Endothelial cell (in vitro differentiated cells): Measurements from ENCODE around the gene UBASH3A. TPM values are rescaled to one million over a fixed set of nuclear protein-coding genes. Genes with fewer than 3 reads are reported as not detected.

Experiments used
- DNase-seq: peaks from one replicate; pipeline ENCODE4 v3.0.0; 2021; ENCODE audit warnings: low spot score
- H3K27ac Mint-ChIP-seq: one replicate; pipeline ENCODE4 v1.8.0; 2021; ENCODE audit warnings: mixed read lengths, inconsistent platforms; ENCODE audit not compliant: unreplicated experiment
- H3K27me3 Mint-ChIP-seq: one replicate; pipeline ENCODE4 v1.8.0; 2021; ENCODE audit warnings: mild to moderate bottlenecking, moderate library complexity, mixed read lengths, inconsistent platforms; ENCODE audit not compliant: unreplicated experiment
- H3K36me3 Mint-ChIP-seq: one replicate; pipeline ENCODE4 v1.8.0; 2021; ENCODE audit warnings: mild to moderate bottlenecking, low read depth, mixed read lengths, inconsistent platforms; ENCODE audit not compliant: unreplicated experiment
- H3K4me1 Mint-ChIP-seq: one replicate; pipeline ENCODE4 v1.8.0; 2021; ENCODE audit warnings: mild to moderate bottlenecking, mixed read lengths, inconsistent platforms; ENCODE audit not compliant: unreplicated experiment
- H3K4me3 Mint-ChIP-seq: one replicate; pipeline ENCODE4 v1.8.0; 2021; ENCODE audit warnings: mild to moderate bottlenecking, mixed read lengths, inconsistent platforms; ENCODE audit not compliant: unreplicated experiment
- H3K9me3 Mint-ChIP-seq: one replicate; pipeline ENCODE4 v1.8.0; 2021; ENCODE audit warnings: mixed read lengths, inconsistent platforms; ENCODE audit not compliant: unreplicated experiment
- total RNA-seq: library from RNA; stranded (reverse); fragmentation: NEBNext Ultra II Directional; extraction: Animal tissue kit (Norgen Biotek cat#: 25700); gene quantifications from one replicate; pipeline ENCODE4 v1.2.1, GENCODE V29; 2021; ENCODE audit not compliant: unreplicated experiment
- TF ChIP-seq, protein P1 (sequence below): fragments of 200-600 bp; sonication (generic); IDR thresholded peaks from one replicate; pipeline ENCODE4 v1.5.0; 2021; ENCODE audit warnings: antibody characterized with exemption; ENCODE audit not compliant: unreplicated experiment

The UBASH3A gene
- total RNA-seq, 1 donor from 2014 or later, result not detected

DNA sequence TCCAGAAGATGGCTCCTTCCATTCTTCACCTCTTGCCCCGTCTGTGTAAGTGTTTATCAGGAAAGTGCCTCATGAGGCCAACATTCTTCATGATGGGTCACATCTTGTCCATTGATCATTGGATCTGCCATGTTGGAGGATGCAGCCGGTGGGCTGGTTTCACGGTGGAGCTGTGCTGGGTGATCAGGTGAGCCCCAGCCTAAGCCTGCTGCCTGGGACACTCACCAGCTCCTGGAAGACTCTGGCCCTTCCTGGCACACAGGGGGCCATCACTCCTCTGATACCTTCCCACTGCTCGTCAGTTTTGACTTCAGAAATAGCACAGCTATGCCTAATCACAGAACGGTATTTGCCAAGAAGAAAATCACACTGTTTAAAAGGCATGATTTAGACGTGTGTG lies 38.3 kb downstream of the UBASH3A start:
- H3K36me3 Mint-ChIP-seq, result peaks cover 4% of the 10 kb centered on the region
- no peak overlapping the region for H3K4me3 Mint-ChIP-seq
- H3K9me3 Mint-ChIP-seq, result no peaks in the 10 kb centered on the region
- DNase-seq, result no peak
- TF ChIP-seq, protein P1, sequence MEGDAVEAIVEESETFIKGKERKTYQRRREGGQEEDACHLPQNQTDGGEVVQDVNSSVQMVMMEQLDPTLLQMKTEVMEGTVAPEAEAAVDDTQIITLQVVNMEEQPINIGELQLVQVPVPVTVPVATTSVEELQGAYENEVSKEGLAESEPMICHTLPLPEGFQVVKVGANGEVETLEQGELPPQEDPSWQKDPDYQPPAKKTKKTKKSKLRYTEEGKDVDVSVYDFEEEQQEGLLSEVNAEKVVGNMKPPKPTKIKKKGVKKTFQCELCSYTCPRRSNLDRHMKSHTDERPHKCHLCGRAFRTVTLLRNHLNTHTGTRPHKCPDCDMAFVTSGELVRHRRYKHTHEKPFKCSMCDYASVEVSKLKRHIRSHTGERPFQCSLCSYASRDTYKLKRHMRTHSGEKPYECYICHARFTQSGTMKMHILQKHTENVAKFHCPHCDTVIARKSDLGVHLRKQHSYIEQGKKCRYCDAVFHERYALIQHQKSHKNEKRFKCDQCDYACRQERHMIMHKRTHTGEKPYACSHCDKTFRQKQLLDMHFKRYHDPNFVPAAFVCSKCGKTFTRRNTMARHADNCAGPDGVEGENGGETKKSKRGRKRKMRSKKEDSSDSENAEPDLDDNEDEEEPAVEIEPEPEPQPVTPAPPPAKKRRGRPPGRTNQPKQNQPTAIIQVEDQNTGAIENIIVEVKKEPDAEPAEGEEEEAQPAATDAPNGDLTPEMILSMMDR, result no peak
- no peak overlapping the region for H3K27ac Mint-ChIP-seq
- H3K4me1 Mint-ChIP-seq, result no peaks in the 10 kb centered on the region
- peaks cover 24% of the 10 kb centered on the region for H3K27me3 Mint-ChIP-seq

DNA sequence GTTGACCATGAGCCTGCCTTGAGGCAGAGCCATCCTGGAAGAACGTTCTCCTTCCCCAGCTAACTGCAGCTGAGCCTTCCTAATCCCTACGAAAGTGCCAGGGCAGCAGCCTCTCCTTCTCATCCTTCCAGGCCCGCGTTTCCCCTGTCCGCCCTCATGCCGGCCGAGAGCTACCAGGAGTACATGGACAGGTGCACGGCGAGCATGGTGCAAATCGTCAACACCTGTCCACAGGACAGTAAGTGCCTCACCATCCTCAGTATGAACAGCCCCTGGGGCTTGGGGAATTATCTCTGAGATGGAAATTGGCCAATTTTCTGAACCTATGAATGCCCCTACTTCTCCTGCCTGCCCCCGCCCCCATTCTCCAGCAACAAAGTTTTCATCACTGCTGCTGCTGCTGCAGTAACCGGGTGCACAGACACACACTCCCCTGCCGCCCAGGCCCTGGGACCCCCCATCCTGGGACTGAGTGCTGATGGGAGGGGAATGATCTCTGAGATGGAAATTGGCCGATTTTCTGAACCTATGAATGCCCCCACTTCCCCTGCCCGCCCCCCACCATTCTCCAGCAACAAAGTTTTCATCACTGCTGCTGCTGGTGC lies 39.6 kb downstream of the UBASH3A start:
- Mint-ChIP-seq H3K4me3 (no peak overlapping the region), H3K4me1 (no peaks in the 10 kb centered on the region), H3K27me3 (peaks cover 25% of the 10 kb centered on the region), H3K9me3 (no peaks in the 10 kb centered on the region), H3K27ac (no peak overlapping the region), H3K36me3 (peaks cover 4% of the 10 kb centered on the region)
- DNase-seq, result no peak
- TF ChIP-seq, protein P1, result no peak

DNA sequence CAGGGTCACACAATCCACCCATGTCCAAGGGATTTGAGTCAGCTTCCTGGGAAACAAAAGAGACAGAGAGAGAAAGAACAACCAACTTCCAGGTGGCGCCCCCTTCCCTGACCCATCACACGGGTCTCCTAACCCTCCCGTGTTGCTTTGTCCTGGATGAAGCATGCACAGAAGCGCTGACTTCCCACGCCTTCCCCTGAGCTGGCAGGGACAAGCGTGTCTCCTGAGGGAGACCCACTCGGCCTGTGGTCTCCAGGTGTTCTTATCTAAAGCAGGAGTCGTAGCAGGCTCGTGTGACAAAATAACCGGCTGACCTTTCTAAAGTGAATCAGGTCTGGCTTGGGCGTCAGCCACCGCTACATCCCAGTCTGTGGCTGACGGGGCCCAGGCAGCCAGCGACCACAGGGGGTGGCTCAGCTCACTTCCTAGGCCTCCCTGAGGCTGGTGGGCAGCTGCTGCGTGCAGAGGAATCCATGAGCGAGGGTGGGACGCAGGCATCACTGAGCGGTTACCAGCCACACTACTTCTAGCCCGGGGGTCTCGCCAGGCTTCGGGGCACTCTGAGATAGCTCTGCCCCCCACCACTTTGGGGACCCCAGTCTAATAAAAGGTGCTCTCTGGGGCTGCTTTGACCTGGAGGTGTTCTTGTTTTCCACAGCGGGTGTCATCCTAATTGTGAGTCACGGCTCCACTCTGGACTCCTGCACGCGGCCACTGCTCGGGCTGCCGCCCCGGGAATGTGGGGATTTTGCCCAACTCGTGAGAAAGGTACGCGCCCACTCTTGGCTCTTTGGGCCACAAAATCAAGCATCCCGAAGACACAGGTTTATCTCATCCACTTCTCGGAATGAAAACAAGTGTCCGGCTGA lies 40.4 kb downstream of the UBASH3A start:
- DNase-seq, result no peak
- no peak overlapping the region for H3K4me3 Mint-ChIP-seq
- TF ChIP-seq, protein P1, result no peak
- H3K4me1 Mint-ChIP-seq, result no peaks in the 10 kb centered on the region
- H3K27me3 Mint-ChIP-seq, result peaks cover 18% of the 10 kb centered on the region
- peaks cover 4% of the 10 kb centered on the region for H3K36me3 Mint-ChIP-seq
- no peaks in the 10 kb centered on the region for H3K9me3 Mint-ChIP-seq
- H3K27ac Mint-ChIP-seq, result no peak overlapping the region

DNA sequence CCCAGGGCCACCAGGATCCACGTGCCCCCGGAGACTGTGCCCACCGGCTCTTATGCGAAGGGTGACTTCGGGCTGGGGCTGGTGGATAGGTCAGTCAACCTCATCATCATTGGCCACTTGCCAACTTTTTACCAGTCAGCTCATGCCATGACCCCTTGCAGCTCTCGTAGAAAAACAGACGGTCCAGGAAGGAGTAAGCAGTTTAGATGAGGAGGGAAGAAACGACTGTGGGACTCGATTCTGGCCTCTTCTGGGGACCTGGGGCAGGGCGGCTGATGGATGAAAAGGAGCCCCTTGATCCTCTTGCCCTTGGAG lies 41.0 kb downstream of the UBASH3A start:
- no peak for DNase-seq
- Mint-ChIP-seq H3K4me1 (peaks cover 3% of the 10 kb centered on the region), H3K27ac (no peak overlapping the region), H3K27me3 (peaks cover 13% of the 10 kb centered on the region), H3K4me3 (no peak overlapping the region), H3K36me3 (peaks cover 1% of the 10 kb centered on the region), H3K9me3 (no peaks in the 10 kb centered on the region)
- TF ChIP-seq, protein P1, result no peak

DNA sequence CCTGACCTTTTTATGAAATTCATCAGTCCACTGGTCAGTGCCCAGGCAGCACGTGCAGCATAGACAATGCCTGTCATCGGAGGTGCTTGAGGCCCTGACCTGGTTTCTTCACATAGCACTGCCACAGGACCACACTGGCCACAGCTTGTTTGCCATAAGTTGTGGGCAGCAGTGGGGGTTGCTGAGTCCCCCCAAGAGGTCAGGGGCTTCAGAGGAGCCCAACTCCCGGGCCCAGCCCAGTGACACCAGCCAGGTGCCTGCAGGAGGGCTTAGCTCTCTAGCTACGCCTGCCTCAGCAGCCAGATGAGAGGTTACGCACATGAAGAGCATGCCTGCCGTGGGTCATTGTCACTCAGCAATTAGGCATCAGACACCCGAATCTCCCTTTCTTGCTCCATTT lies 41.6 kb downstream of the UBASH3A start:
- peaks cover 8% of the 10 kb centered on the region for H3K4me1 Mint-ChIP-seq
- H3K27ac Mint-ChIP-seq, result no peak overlapping the region
- no peaks in the 10 kb centered on the region for H3K9me3 Mint-ChIP-seq
- TF ChIP-seq, protein P1, result no peak
- peaks cover 12% of the 10 kb centered on the region for H3K27me3 Mint-ChIP-seq
- no peaks in the 10 kb centered on the region for H3K36me3 Mint-ChIP-seq
- no peak for DNase-seq
- no peak overlapping the region for H3K4me3 Mint-ChIP-seq
